PFSK-1 (cell line): Measurements from ENCODE around the gene EML1.

ENCODE experiments used
- FOXP2 ChIP-seq: optimal IDR thresholded peaks from 2 replicates; pipeline ENCODE3; 2011; ENCODE audit warnings: borderline replicate concordance, control low read depth, inconsistent platforms; ENCODE audit not compliant: insufficient read depth; ENCODE audit errors: extremely low read length, extremely low read depth
- POLR2AphosphoS5 ChIP-seq: IDR thresholded peaks from 2 replicates; pipeline ENCODE4 v1.6.1; 2012; ENCODE audit warnings: low read depth, mild to moderate bottlenecking, control low read depth, low read length, moderate library complexity
- SIN3A ChIP-seq: IDR thresholded peaks from 2 replicates; pipeline ENCODE4 v1.6.1; 2012; ENCODE audit warnings: mild to moderate bottlenecking, low read length, moderate library complexity, borderline replicate concordance; ENCODE audit not compliant: insufficient read depth
- TAF1 ChIP-seq: IDR thresholded peaks from 2 replicates; pipeline ENCODE4 v1.6.1; 2012; ENCODE audit warnings: low read length, control low read depth, borderline replicate concordance; ENCODE audit not compliant: insufficient read depth
- TF ChIP-seq, protein P1 (sequence below), 2 experiments: IDR thresholded peaks; 2 replicates each; pipeline versions ENCODE4 v1.6.1 to v1.8.0; 2011 to 2012; ENCODE audit warnings: low read depth in 2 of 2, low read length in 2 of 2, control low read depth in 1 of 2, inconsistent platforms in 1 of 2, mild to moderate bottlenecking in 1 of 2, moderate library complexity in 1 of 2; ENCODE audit not compliant: insufficient read depth in 1 of 2

EML1 gene

DNA sequence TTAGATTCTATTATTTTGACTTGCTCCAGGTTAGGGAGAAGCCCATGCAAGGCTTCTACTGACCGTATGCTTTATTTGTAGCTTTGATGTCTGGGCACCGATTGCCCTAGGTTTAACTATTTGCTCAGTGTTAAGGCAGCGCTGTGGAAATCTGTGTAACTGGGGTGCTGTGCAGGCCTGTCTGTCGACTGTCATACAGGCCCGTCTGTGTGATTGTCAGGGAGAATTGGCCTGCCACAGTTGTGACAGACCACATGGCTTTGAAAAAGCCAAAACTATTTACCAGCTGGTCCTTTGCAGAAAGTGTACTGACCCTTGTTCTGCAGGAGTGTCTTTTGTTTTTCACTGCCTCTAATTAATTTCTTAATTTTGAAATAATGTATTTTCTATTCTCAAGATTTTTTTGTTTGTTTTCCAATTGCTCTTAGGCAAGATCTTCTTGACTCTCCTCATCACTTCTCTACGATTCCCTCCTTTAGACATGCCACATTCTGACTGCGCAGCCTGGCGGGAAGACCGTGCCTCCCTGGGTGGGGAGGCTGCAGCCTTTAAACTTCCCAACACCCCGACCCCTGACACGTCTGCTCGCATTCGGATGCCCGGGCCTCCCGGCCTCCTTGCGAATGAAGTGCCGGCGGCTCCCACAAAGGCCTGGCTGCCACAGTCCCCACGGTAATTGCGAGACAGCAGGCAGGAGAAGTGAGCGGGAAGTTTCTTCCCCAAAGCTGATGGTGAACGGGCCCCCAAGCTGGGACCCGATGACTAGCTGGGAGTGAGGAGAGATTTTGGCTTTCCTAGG, 173.0 kb downstream of the EML1 start:
- TF ChIP-seq POLR2AphosphoS5 (no peak), SIN3A (no peak), TAF1 (no peak), FOXP2 (no peak)
- TF ChIP-seq, protein P1, sequence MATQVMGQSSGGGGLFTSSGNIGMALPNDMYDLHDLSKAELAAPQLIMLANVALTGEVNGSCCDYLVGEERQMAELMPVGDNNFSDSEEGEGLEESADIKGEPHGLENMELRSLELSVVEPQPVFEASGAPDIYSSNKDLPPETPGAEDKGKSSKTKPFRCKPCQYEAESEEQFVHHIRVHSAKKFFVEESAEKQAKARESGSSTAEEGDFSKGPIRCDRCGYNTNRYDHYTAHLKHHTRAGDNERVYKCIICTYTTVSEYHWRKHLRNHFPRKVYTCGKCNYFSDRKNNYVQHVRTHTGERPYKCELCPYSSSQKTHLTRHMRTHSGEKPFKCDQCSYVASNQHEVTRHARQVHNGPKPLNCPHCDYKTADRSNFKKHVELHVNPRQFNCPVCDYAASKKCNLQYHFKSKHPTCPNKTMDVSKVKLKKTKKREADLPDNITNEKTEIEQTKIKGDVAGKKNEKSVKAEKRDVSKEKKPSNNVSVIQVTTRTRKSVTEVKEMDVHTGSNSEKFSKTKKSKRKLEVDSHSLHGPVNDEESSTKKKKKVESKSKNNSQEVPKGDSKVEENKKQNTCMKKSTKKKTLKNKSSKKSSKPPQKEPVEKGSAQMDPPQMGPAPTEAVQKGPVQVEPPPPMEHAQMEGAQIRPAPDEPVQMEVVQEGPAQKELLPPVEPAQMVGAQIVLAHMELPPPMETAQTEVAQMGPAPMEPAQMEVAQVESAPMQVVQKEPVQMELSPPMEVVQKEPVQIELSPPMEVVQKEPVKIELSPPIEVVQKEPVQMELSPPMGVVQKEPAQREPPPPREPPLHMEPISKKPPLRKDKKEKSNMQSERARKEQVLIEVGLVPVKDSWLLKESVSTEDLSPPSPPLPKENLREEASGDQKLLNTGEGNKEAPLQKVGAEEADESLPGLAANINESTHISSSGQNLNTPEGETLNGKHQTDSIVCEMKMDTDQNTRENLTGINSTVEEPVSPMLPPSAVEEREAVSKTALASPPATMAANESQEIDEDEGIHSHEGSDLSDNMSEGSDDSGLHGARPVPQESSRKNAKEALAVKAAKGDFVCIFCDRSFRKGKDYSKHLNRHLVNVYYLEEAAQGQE (IDR thresholded peaks at IDR 0.05; ENCODE audit: insufficient read depth in 1 of 2, low read depth in 2 of 2, low read length in 2 of 2): no peak

DNA sequence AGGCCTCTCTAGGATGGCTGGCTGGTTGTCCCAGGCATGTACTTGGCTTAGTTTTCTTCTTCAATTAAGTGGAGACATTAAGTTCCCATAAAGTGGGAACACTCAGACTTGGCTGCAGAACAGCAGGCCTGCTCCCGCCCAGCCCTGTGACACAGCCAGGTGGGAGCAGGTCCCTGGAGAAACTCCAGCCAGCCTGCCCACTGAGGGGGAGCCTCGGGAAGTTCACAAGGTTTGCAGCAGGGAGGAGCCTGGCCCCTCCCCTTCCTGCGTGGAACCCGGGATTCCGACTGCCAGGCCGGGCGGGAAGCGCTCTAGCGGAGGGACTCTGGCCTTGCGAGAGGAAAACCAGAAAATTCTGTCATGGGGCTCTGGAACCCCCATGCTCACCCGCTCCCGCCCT, 173.7 kb downstream of the EML1 start:
- TF ChIP-seq FOXP2: no peak
- no peak for TF ChIP-seq POLR2AphosphoS5
- TF ChIP-seq, protein P1 (IDR thresholded peaks at IDR 0.05; ENCODE audit: insufficient read depth in 1 of 2, low read depth in 2 of 2, low read length in 2 of 2): no peak
- TF ChIP-seq SIN3A: no peak

DNA sequence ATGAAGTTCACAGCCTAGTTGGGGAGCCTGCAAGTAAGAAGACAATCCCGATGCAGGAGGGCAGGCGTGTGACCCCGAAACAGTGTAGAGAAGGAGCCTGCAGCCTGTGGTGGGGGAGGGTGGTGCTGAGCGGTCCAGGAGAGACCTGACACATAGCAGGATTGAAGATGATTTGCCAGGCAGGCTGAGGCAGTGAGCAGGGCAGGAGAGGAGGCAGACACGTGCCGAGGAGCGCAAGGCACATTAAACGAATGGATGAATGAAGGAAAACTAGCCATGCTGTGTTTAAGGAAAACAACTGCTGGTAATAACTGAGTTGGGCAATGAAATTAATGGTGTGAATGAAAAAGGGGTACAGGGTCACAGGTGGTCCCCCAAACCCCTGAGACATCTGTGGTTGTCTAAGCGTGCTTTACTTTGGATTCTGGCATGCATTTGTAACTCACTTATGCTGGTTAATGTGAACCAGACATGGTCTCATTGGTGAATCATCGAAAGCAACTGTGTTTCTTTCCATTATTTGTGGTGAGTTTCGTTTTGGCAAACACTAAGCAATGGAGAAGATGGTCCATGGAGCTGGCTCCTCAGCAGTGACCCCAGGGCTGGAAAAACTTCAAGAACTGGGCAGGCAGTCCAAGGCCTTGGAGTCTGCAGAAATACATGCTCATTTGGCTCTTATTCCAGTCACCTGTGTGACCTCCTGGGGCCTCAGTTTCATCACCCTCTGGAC, 175.1 kb downstream of the EML1 start:
- TF ChIP-seq, protein P1 (IDR thresholded peaks at IDR 0.05; ENCODE audit: insufficient read depth in 1 of 2, low read depth in 2 of 2, low read length in 2 of 2): no peak
- TF ChIP-seq TAF1 (no peak), FOXP2 (no peak), SIN3A (no peak), POLR2AphosphoS5 (no peak)

DNA sequence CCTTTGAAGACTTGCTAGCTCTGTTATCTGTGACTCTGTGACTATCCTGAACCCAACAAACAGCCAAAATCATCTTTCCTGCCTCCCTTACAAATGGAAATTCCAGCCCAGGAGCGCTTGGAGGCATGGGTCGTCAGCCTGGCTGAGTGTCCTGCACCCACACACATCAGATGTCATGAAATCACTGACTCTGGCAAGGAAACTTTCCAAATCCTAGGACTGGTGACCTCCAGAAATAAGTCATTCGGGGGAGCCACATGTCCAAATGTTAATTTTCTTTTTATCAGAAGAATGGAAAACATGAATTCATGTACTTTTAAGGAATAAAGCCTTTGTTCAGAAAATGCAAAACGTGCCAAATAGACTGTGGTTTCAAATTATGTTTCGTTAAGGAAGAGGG, 175.7 kb downstream of the EML1 start:
- TF ChIP-seq FOXP2: no peak
- TF ChIP-seq, protein P1 (IDR thresholded peaks at IDR 0.05; ENCODE audit: insufficient read depth in 1 of 2, low read depth in 2 of 2, low read length in 2 of 2): no peak
- no peak for TF ChIP-seq SIN3A
- no peak for TF ChIP-seq POLR2AphosphoS5
- no peak for TF ChIP-seq TAF1
